Omental fat pad (tissue), 4 donors: ENCODE results near the gene ACTL6A. TPM values are rescaled to one million over a fixed set of nuclear protein-coding genes. Genes with fewer than 3 reads are reported as not detected.

Source experiments
- ATAC-seq: fragments of 150-250 bp; one replicate; pipeline ENCODE4 v1.9.1; 2016; ENCODE audit warnings: mild to moderate bottlenecking, moderate library complexity; ENCODE audit not compliant: low FRiP score
- DNase-seq: peaks from one replicate; pipeline ENCODE4 v3.0.0-alpha.2; 2019; ENCODE audit warnings: low spot score
- CTCF ChIP-seq, 3 donors: fragments of 450-650 bp; IDR thresholded peaks; one replicate each; pipeline ENCODE4 v1.5.1; 2016 to 2017; ENCODE audit warnings: antibody characterized with exemption in 3 of 3, mild to moderate bottlenecking in 3 of 3, moderate library complexity in 2 of 3
- total RNA-seq, 4 donors: library from RNA; depleted of rRNA; stranded (reverse); fragments of >200 nt; gene quantifications; one replicate each; pipeline ENCODE4 v1.1.0, GENCODE V29; 2016

ACTL6A gene
- total RNA-seq, 4 donors from 2014 or later: 25.6 to 50.4 (median 33.4) TPM

GRCh38 chr3:179533274-179533673 lies 29.5 kb upstream of the ACTL6A start:
- DNase-seq (no peak), ATAC-seq (no peak)
- no peak for TF ChIP-seq CTCF (IDR thresholded peaks at IDR 0.05)

- no peak for ATAC-seq
- DNase-seq: no peak
- TF ChIP-seq CTCF (IDR thresholded peaks at IDR 0.05): no peak
These were observed 26.5 kb upstream of the ACTL6A start for GRCh38 chr3:179536256-179536655.

- TF ChIP-seq CTCF (IDR thresholded peaks at IDR 0.05): no peak
- no peak for ATAC-seq
- DNase-seq: no peak
These were observed 21.6 kb upstream of the ACTL6A start for GRCh38 chr3:179541094-179541493.

GRCh38 chr3:179541596-179541995 lies 21.1 kb upstream of the ACTL6A start:
- ATAC-seq (no peak), DNase-seq (no peak)
- no peak for TF ChIP-seq CTCF (IDR thresholded peaks at IDR 0.05)

GRCh38 chr3:179542375-179542774 lies 20.4 kb upstream of the ACTL6A start:
- no peak for DNase-seq
- no peak for ATAC-seq
- no peak for TF ChIP-seq CTCF (IDR thresholded peaks at IDR 0.05)

GRCh38 chr3:179544981-179545645 lies 17.6 kb upstream of the ACTL6A start:
- ATAC-seq (no peak), DNase-seq (no peak)
- no peak for TF ChIP-seq CTCF (IDR thresholded peaks at IDR 0.05)

- DNase-seq: no peak
- ATAC-seq: no peak
- no peak for TF ChIP-seq CTCF (IDR thresholded peaks at IDR 0.05)
These were observed 15.9 kb upstream of the ACTL6A start for GRCh38 chr3:179546814-179547241.
